ENCODE measurements around the gene SPAAR. TPM values are rescaled to one million over a fixed set of nuclear protein-coding genes. Genes with fewer than 3 reads are reported as not detected.

Gene SPAAR
- total RNA-seq, 3 donors from 2014 or later (not counting 1 experiment from before 2014, with no cell fraction given): not detected

GRCh38 chr9:35920051-35920620 lies 10.8 kb downstream of the SPAAR start:
- Histone ChIP-seq H3K27me3 (ENCODE audit: control insufficient read depth, insufficient read depth, low read length) (no peaks in the 10 kb centered on the region), H3K4me1 (ENCODE audit: control insufficient read depth, insufficient read depth, low read length) (no peaks in the 10 kb centered on the region), H3K27ac (ENCODE audit: low read length) (no peak overlapping the region), H3K9me3 (ENCODE audit: control insufficient read depth, insufficient read depth, low read length) (no peaks in the 10 kb centered on the region), H3K36me3 (ENCODE audit: control insufficient read depth, insufficient read depth, low read length) (no peaks in the 10 kb centered on the region), H3K4me3 (ENCODE audit: low read length) (no peak overlapping the region)
- Mint-ChIP-seq H3K4me3 (no peak overlapping the region), H3K27me3 (ENCODE audit: low read depth in 2 of 2) (peaks cover 6 to 11% of the 10 kb centered on the region in 2 donors), H3K27ac (no peak overlapping the region), H3K36me3 (no peaks in the 10 kb centered on the region), H3K9me3 (no peaks in the 10 kb centered on the region), H3K4me1 (no peaks in the 10 kb centered on the region)
- 93% methylated on average over 3 of the region's 4 CpGs for whole genome bisulfite sequencing (ENCODE audit: insufficient coverage)
- intact Hi-C loops (cut with micrococcal nuclease): no loop called here
- TF ChIP-seq, protein P1, sequence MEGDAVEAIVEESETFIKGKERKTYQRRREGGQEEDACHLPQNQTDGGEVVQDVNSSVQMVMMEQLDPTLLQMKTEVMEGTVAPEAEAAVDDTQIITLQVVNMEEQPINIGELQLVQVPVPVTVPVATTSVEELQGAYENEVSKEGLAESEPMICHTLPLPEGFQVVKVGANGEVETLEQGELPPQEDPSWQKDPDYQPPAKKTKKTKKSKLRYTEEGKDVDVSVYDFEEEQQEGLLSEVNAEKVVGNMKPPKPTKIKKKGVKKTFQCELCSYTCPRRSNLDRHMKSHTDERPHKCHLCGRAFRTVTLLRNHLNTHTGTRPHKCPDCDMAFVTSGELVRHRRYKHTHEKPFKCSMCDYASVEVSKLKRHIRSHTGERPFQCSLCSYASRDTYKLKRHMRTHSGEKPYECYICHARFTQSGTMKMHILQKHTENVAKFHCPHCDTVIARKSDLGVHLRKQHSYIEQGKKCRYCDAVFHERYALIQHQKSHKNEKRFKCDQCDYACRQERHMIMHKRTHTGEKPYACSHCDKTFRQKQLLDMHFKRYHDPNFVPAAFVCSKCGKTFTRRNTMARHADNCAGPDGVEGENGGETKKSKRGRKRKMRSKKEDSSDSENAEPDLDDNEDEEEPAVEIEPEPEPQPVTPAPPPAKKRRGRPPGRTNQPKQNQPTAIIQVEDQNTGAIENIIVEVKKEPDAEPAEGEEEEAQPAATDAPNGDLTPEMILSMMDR (IDR thresholded peaks at IDR 0.05): no peak
- ATAC-seq (no peak), DNase-seq (no peak)

GRCh38 chr9:35923598-35923926 lies 14.3 kb downstream of the SPAAR start:
- Histone ChIP-seq H3K4me3 (ENCODE audit: low read length) (no peak overlapping the region), H3K27me3 (ENCODE audit: control insufficient read depth, insufficient read depth, low read length) (no peaks in the 10 kb centered on the region), H3K36me3 (ENCODE audit: control insufficient read depth, insufficient read depth, low read length) (no peaks in the 10 kb centered on the region), H3K9me3 (ENCODE audit: control insufficient read depth, insufficient read depth, low read length) (no peaks in the 10 kb centered on the region), H3K4me1 (ENCODE audit: control insufficient read depth, insufficient read depth, low read length) (no peaks in the 10 kb centered on the region), H3K27ac (ENCODE audit: low read length) (no peak overlapping the region)
- DNase-seq (no peak), ATAC-seq (no peak)
- no peaks in the 10 kb centered on the region for H3K4me1 Mint-ChIP-seq
- H3K4me3 Mint-ChIP-seq: no peak overlapping the region
- H3K9me3 Mint-ChIP-seq: no peaks in the 10 kb centered on the region
- intact Hi-C loops (cut with micrococcal nuclease): no loop called here
- TF ChIP-seq, protein P1 (IDR thresholded peaks at IDR 0.05): no peak
- H3K36me3 Mint-ChIP-seq: no peaks in the 10 kb centered on the region
- H3K27me3 Mint-ChIP-seq (ENCODE audit: low read depth in 2 of 2): peaks cover 13 to 19% of the 10 kb centered on the region in 2 donors
- H3K27ac Mint-ChIP-seq: no peak overlapping the region
- WGBS (ENCODE audit: insufficient coverage): 100% methylated on average over 1 of the region's 1 CpG

- DNase-seq (no peak), ATAC-seq (no peak)
- H3K27ac ChIP-seq (ENCODE audit: low read length): no peak overlapping the region
- Mint-ChIP-seq H3K4me1 (no peaks in the 10 kb centered on the region), H3K4me3 (no peak overlapping the region), H3K9me3 (no peaks in the 10 kb centered on the region), H3K27ac (no peak overlapping the region), H3K36me3 (no peaks in the 10 kb centered on the region), H3K27me3 (ENCODE audit: low read depth in 2 of 2) (peaks cover 14 to 19% of the 10 kb centered on the region in 2 donors)
- H3K4me1 ChIP-seq (ENCODE audit: control insufficient read depth, insufficient read depth, low read length): no peaks in the 10 kb centered on the region
- H3K36me3 ChIP-seq (ENCODE audit: control insufficient read depth, insufficient read depth, low read length): no peaks in the 10 kb centered on the region
- WGBS (ENCODE audit: insufficient coverage): 74% methylated on average over 8 of the region's 9 CpGs
- H3K4me3 ChIP-seq (ENCODE audit: low read length): no peak overlapping the region
- TF ChIP-seq, protein P1 (IDR thresholded peaks at IDR 0.05): no peak
- H3K9me3 ChIP-seq (ENCODE audit: control insufficient read depth, insufficient read depth, low read length): no peaks in the 10 kb centered on the region
- intact Hi-C loops (cut with micrococcal nuclease): no loop called here
- no peaks in the 10 kb centered on the region for H3K27me3 ChIP-seq (ENCODE audit: control insufficient read depth, insufficient read depth, low read length)
These were observed 14.9 kb downstream of the SPAAR start for GRCh38 chr9:35923927-35924763.

Measured in natural killer cell (primary cell).